SU-DHL-6 (cell line): ENCODE data around the gene UMODL1.

Experiments
- EZH2phosphoT487 ChIP-seq: fragments of 200-600 bp; sonication (generic), shearing (Covaris generic); conservative IDR thresholded peaks from 2 replicates; pipeline ENCODE4 v1.6.1; 2018; ENCODE audit warnings: mild to moderate bottlenecking, antibody characterized with exemption, low read length, moderate library complexity, mixed read lengths
- TF ChIP-seq, protein P1 (sequence below): fragments of 200-600 bp; sonication (generic); IDR thresholded peaks from one replicate; pipeline ENCODE4 v1.5.1; 2017; ENCODE audit warnings: antibody characterized with exemption, mild to moderate bottlenecking, low read length, moderate library complexity; ENCODE audit not compliant: insufficient read depth, poor library complexity, severe bottlenecking

GRCh38 chr21:42143111-42143510 lies 72.0 kb downstream of the UMODL1 start:
- TF ChIP-seq, protein P1, sequence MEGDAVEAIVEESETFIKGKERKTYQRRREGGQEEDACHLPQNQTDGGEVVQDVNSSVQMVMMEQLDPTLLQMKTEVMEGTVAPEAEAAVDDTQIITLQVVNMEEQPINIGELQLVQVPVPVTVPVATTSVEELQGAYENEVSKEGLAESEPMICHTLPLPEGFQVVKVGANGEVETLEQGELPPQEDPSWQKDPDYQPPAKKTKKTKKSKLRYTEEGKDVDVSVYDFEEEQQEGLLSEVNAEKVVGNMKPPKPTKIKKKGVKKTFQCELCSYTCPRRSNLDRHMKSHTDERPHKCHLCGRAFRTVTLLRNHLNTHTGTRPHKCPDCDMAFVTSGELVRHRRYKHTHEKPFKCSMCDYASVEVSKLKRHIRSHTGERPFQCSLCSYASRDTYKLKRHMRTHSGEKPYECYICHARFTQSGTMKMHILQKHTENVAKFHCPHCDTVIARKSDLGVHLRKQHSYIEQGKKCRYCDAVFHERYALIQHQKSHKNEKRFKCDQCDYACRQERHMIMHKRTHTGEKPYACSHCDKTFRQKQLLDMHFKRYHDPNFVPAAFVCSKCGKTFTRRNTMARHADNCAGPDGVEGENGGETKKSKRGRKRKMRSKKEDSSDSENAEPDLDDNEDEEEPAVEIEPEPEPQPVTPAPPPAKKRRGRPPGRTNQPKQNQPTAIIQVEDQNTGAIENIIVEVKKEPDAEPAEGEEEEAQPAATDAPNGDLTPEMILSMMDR: no peak
- no peak for TF ChIP-seq EZH2phosphoT487
